Calu3 (cell line): ENCODE data around the gene KIRREL3. TPM values are rescaled to one million over a fixed set of nuclear protein-coding genes. Genes with fewer than 3 reads are reported as not detected.

ENCODE experiments used
- BruUV-seq: library from RNA; stranded (reverse); fragments of 400-500 nt; replicated peaks from 2 replicates; lab custom pipeline; 2021; lab: Mats Ljungman, UMichigan
- CTCF ChIA-PET: fragments of 300-600 bp; sonication (Branson Sonifier 250); formaldehyde crosslinking; loops from one replicate; lab custom pipeline; 2022; ENCODE audit warnings: antibody characterized with exemption; lab: Charles Lee
- DNase-seq: peaks from one replicate; pipeline ENCODE4 v3.0.0; 2022
- H3K27ac Mint-ChIP-seq: one replicate; pipeline ENCODE4 v1.8.0; 2022; ENCODE audit warnings: mixed read lengths; ENCODE audit not compliant: unreplicated experiment
- H3K27me3 Mint-ChIP-seq: one replicate; pipeline ENCODE4 v1.8.0; 2022; ENCODE audit warnings: mixed read lengths; ENCODE audit not compliant: unreplicated experiment
- H3K36me3 Mint-ChIP-seq: one replicate; pipeline ENCODE4 v1.8.0; 2022; ENCODE audit warnings: mild to moderate bottlenecking, moderate library complexity, mixed read lengths; ENCODE audit not compliant: insufficient read depth, unreplicated experiment
- H3K4me1 Mint-ChIP-seq: one replicate; pipeline ENCODE4 v1.8.0; 2022; ENCODE audit warnings: mild to moderate bottlenecking, low read depth, mixed read lengths; ENCODE audit not compliant: unreplicated experiment
- H3K4me3 Mint-ChIP-seq: one replicate; pipeline ENCODE4 v1.8.0; 2022; ENCODE audit warnings: mild to moderate bottlenecking, low read depth, moderate library complexity, mixed read lengths; ENCODE audit not compliant: unreplicated experiment
- H3K9me3 Mint-ChIP-seq: one replicate; pipeline ENCODE4 v1.8.0; 2022; ENCODE audit warnings: low read depth, mixed read lengths; ENCODE audit not compliant: unreplicated experiment
- intact Hi-C: fragments of 100-400 bp; cut with micrococcal nuclease; formaldehyde crosslinking; loops from one replicate; pipeline ENCODE4 v1.10.0; 2022; ENCODE audit not compliant: unreplicated experiment
- total RNA-seq: library from RNA; stranded (reverse); gene quantifications from 2 replicates; pipeline ENCODE4 v1.2.3, GENCODE V29; 2022
- TF ChIP-seq, protein P1 (sequence below): fragments of 200-600 bp; IDR thresholded peaks from one replicate; pipeline ENCODE4 v1.8.0; 2022; ENCODE audit warnings: antibody characterized with exemption; ENCODE audit not compliant: unreplicated experiment

KIRREL3 gene
- total RNA-seq, 1 experiment from 2014 or later = 0.26 TPM

DNA sequence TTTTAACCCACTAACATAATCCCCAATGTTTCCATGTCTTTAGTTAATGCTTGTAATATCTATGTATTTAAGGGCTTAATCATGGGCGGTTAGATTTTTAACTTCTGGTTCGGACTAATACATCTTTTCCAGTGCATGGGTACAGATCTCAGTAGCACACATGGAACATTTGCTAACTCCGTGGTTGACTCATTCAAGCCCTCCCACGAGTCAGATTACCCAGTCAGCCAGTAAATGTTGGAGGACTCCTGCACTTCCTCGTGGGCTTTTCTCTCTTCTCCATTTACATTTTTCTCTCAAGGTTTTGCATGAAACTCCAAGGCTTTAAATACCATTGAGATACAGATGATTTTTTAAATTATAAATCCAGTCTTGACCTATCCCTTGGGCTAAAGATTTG, 331.2 kb downstream of the KIRREL3 start:
- H3K27ac Mint-ChIP-seq = no peak overlapping the region
- H3K9me3 Mint-ChIP-seq = no peaks in the 10 kb centered on the region
- intact Hi-C loops = no loop called here
- CTCF ChIA-PET = no interaction called here
- H3K4me1 Mint-ChIP-seq = no peaks in the 10 kb centered on the region
- TF ChIP-seq, protein P1, sequence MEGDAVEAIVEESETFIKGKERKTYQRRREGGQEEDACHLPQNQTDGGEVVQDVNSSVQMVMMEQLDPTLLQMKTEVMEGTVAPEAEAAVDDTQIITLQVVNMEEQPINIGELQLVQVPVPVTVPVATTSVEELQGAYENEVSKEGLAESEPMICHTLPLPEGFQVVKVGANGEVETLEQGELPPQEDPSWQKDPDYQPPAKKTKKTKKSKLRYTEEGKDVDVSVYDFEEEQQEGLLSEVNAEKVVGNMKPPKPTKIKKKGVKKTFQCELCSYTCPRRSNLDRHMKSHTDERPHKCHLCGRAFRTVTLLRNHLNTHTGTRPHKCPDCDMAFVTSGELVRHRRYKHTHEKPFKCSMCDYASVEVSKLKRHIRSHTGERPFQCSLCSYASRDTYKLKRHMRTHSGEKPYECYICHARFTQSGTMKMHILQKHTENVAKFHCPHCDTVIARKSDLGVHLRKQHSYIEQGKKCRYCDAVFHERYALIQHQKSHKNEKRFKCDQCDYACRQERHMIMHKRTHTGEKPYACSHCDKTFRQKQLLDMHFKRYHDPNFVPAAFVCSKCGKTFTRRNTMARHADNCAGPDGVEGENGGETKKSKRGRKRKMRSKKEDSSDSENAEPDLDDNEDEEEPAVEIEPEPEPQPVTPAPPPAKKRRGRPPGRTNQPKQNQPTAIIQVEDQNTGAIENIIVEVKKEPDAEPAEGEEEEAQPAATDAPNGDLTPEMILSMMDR = no peak
- no peak for DNase-seq
- BruUV-seq = no TSS peak
- no peak overlapping the region for H3K4me3 Mint-ChIP-seq
- peaks cover 83% of the 10 kb centered on the region for H3K27me3 Mint-ChIP-seq
- H3K36me3 Mint-ChIP-seq = no peaks in the 10 kb centered on the region

DNA sequence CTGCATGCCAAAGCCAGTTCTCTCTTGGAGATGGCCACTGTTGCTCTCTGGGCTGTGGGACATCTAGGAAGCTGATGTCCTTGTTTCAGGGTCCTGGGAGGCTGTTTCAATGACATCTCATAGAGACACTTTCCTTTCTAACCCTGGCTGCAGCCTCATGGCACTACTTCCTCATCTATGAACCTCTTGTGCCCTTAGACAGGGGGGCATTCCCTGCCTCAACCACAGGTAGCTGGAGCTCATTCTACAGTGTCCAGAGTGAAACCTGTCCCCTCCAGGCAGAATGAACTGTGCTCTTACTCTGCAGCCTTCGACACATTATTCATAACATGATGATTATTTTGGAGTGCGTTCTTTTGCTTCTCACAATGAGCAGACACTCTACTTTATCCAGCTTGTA, 335.9 kb downstream of the KIRREL3 start:
- CTCF ChIA-PET = no interaction called here
- Mint-ChIP-seq H3K36me3 (no peaks in the 10 kb centered on the region), H3K4me3 (no peak overlapping the region), H3K27me3 (peaks cover 90% of the 10 kb centered on the region), H3K4me1 (no peaks in the 10 kb centered on the region), H3K27ac (no peak overlapping the region), H3K9me3 (no peaks in the 10 kb centered on the region)
- no TSS peak for BruUV-seq
- no peak for DNase-seq
- intact Hi-C loops = no loop called here
- TF ChIP-seq, protein P1 = no peak

DNA sequence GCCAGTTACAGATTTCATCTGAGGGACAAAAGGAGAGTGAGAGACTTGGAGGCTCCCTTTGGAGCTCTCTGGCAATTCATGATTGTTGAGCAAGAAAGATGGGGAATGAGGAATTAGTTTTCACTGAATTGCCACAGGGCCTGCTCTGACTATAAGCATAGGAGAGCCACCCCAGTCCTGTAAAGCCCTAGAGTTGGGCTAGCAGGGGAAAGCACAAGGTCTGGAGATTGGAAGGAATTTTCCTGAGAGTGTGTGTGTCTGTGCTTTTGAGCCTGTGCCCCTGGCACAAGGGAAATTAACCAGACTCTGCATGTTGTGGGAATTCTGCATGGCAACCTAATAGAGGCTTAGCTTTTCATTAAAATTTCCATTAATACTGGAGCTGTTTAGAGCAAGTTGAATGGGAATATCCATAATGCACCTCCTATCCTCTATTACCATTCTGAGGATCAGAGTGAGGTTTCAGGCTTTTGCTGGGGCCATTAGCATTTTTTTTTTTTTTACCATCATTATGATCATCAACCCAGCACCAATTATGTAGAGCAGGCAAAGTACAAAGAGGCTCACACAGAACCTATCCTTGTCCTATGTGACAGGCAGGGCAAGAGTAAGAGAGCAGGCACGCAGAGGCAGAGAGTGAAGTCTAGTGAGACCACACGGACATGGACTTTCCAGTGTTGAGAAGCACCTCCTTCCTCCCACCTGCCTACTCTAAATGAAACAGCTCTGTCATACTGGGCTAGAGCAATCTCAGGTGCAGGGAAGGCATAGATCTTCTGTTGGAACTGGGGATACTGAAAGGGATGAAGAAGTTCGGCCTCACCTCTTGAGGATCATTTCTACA, 336.6 kb downstream of the KIRREL3 start:
- no peak overlapping the region for H3K4me3 Mint-ChIP-seq
- no TSS peak for BruUV-seq
- H3K9me3 Mint-ChIP-seq = no peaks in the 10 kb centered on the region
- no peak for DNase-seq
- no peaks in the 10 kb centered on the region for H3K4me1 Mint-ChIP-seq
- CTCF ChIA-PET = no interaction called here
- intact Hi-C loops = no loop called here
- peaks cover 84% of the 10 kb centered on the region for H3K27me3 Mint-ChIP-seq
- H3K27ac Mint-ChIP-seq = no peak overlapping the region
- TF ChIP-seq, protein P1 = no peak
- no peaks in the 10 kb centered on the region for H3K36me3 Mint-ChIP-seq

DNA sequence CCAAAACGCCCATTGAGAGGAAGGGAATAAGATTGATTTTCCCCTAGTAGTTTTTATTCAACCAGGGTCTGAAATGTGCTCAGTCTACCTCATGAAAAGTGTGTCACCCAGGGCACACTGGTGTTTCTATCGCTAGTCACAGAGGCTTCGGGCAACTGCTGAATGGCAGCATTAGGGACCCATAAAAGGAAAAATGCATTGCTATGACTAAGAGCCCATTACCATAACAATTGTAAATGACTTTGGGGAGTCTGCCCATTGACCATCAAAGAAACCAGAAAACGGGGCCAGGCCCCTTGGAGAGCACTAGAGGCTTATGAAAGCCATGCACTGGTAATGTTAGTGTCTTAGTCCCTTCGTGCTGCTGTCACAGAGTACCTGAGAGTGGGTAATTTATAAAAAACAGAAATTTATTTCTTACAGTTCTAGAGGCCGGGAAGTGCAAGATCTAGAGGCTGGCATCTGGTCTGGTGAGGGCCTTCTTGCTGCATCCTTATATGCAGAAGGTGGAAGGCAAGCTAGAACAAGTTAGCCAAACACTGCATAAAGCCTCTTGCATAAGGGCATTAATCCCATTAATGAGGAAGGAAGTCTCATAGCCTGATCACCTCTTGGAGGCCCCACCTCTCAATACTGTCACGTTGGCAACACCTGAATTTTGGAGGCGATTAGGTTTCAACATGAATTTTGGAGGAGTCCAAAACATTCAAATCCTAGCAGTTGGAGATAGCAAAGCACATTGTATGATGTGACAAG, 338.4 kb downstream of the KIRREL3 start:
- Mint-ChIP-seq H3K27me3 (peaks cover 78% of the 10 kb centered on the region), H3K27ac (no peak overlapping the region), H3K36me3 (no peaks in the 10 kb centered on the region), H3K4me3 (no peak overlapping the region), H3K9me3 (no peaks in the 10 kb centered on the region), H3K4me1 (no peaks in the 10 kb centered on the region)
- TF ChIP-seq, protein P1 = no peak
- no TSS peak for BruUV-seq
- DNase-seq = no peak
- intact Hi-C loops = no loop called here
- CTCF ChIA-PET = no interaction called here
